Neural cell (in vitro differentiated cells): ENCODE data around the gene PTGER1. TPM values are rescaled to one million over a fixed set of nuclear protein-coding genes. Genes with fewer than 3 reads are reported as not detected.

Experiments used
- H2AFZ ChIP-seq: fragments of 200-600, 300-800 bp; sonication (generic), shearing (Covaris generic); 2 replicates; pipeline ENCODE4 v1.6.0; 2014; ENCODE audit warnings: low read depth, mild to moderate bottlenecking, antibody characterized with exemption, low read length, moderate library complexity
- H3F3A ChIP-seq: fragments of 200-600 bp; shearing (Covaris generic); 2 replicates; pipeline ENCODE4 v1.6.1; 2016; ENCODE audit warnings: mild to moderate bottlenecking, moderate library complexity, mixed read lengths, antibody characterized with exemption, low read length; ENCODE audit not compliant: insufficient read depth, poor library complexity, severe bottlenecking
- H3K27ac ChIP-seq: fragments of 200-600, 300-800 bp; sonication (generic), shearing (Covaris generic); 2 replicates; pipeline ENCODE4 v1.5.1; 2014; ENCODE audit warnings: mild to moderate bottlenecking, low read length, moderate library complexity
- H3K27me3 ChIP-seq: fragments of 300-800, 200-600 bp; sonication (generic), shearing (Covaris generic); 2 replicates; pipeline ENCODE4 v1.6.0; 2014; ENCODE audit warnings: mild to moderate bottlenecking, low read depth, low read length, moderate library complexity; ENCODE audit not compliant: insufficient read depth
- H3K36me3 ChIP-seq: fragments of 300-800, 200-600 bp; sonication (generic), shearing (Covaris generic); 2 replicates; pipeline ENCODE4 v1.5.1; 2014; ENCODE audit warnings: mild to moderate bottlenecking, antibody characterized with exemption, low read length, moderate library complexity; ENCODE audit not compliant: insufficient read depth
- H3K4me2 ChIP-seq: fragments of 300-800, 200-600 bp; sonication (generic), shearing (Covaris generic); 2 replicates; pipeline ENCODE4 v1.6.0; 2014; ENCODE audit warnings: mild to moderate bottlenecking, low read length
- H3K4me3 ChIP-seq: fragments of 300-800, 200-600 bp; sonication (generic), shearing (Covaris generic); 2 replicates; pipeline ENCODE4 v1.5.1; 2014; ENCODE audit warnings: mild to moderate bottlenecking, low read length, moderate library complexity
- H3K79me2 ChIP-seq: fragments of 200-600 bp; shearing (Covaris generic); replicated peaks from 2 replicates; pipeline ENCODE4 v1.6.0; 2014; ENCODE audit warnings: mild to moderate bottlenecking, low read length, moderate library complexity; ENCODE audit not compliant: insufficient read depth
- H3K9ac ChIP-seq: fragments of 300-800, 200-600 bp; sonication (generic), shearing (Covaris generic); 2 replicates; pipeline ENCODE4 v1.6.1; 2016; ENCODE audit warnings: mild to moderate bottlenecking, low read length, mixed read lengths
- H3K9me2 ChIP-seq: fragments of 200-600 bp; shearing (Covaris generic); 2 replicates; pipeline ENCODE4 v1.6.1; 2016; ENCODE audit warnings: mild to moderate bottlenecking, low read length, mixed read lengths; ENCODE audit not compliant: insufficient read depth
- H3K9me3 ChIP-seq: fragments of 200-600, 300-800 bp; sonication (generic), shearing (Covaris generic); 2 replicates; pipeline ENCODE4 v1.6.1; 2016; ENCODE audit warnings: mild to moderate bottlenecking, mixed run types, low read length, moderate library complexity, mixed read lengths
- H4K20me1 ChIP-seq: fragments of 200-600 bp; shearing (Covaris generic); 2 replicates; pipeline ENCODE4 v1.6.1; 2016; ENCODE audit warnings: mild to moderate bottlenecking, mixed run types; ENCODE audit not compliant: insufficient read depth
- EP300 ChIP-seq: fragments of 450-650 bp; conservative IDR thresholded peaks from 2 replicates; pipeline ENCODE4 v1.6.1; 2014; ENCODE audit warnings: antibody characterized with exemption, mild to moderate bottlenecking, moderate library complexity; ENCODE audit not compliant: poor library complexity, severe bottlenecking
- EZH2 ChIP-seq: fragments of 200-600, 300-800 bp; shearing (Covaris generic), sonication (generic); IDR thresholded peaks from 2 replicates; pipeline ENCODE4 v1.6.1; 2014; ENCODE audit warnings: antibody characterized with exemption, low read length, borderline replicate concordance, mild to moderate bottlenecking; ENCODE audit not compliant: insufficient read depth, poor library complexity, severe bottlenecking
- MXI1 ChIP-seq: fragments of 450-650 bp; conservative IDR thresholded peaks from 2 replicates; pipeline ENCODE4 v1.6.1; 2014; ENCODE audit warnings: antibody characterized with exemption, mild to moderate bottlenecking; ENCODE audit not compliant: poor library complexity, severe bottlenecking
- POLR2AphosphoS5 ChIP-seq: IDR thresholded peaks from 2 replicates; pipeline ENCODE4 v1.6.1; 2012
- RAD21 ChIP-seq: fragments of 450-650 bp; conservative IDR thresholded peaks from 2 replicates; pipeline ENCODE4 v1.6.1; 2014; ENCODE audit warnings: antibody characterized with exemption, mild to moderate bottlenecking, moderate library complexity
- SMC3 ChIP-seq: fragments of 450-650 bp; conservative IDR thresholded peaks from 2 replicates; pipeline ENCODE4 v1.6.1; 2014; ENCODE audit warnings: antibody characterized with exemption, mild to moderate bottlenecking, moderate library complexity; ENCODE audit not compliant: poor library complexity
- TAF1 ChIP-seq: IDR thresholded peaks from 2 replicates; pipeline ENCODE4 v1.6.1; 2012; ENCODE audit warnings: low read depth
- polyA plus RNA-seq: library from polyadenylated mRNA; depleted of rRNA; stranded (reverse); fragments of >200 nt; gene quantifications from 2 replicates; pipeline ENCODE4 v1.2.3, GENCODE V29; 2014
- TF ChIP-seq, protein P1 (sequence below): IDR thresholded peaks from 2 replicates; pipeline ENCODE4 v1.6.1; 2012; ENCODE audit warnings: borderline replicate concordance
- TF ChIP-seq, protein P2 (sequence below): fragments of 450-650 bp; IDR thresholded peaks from 2 replicates; pipeline ENCODE4 v1.5.1; 2014; ENCODE audit warnings: antibody characterized with exemption, mild to moderate bottlenecking, moderate library complexity; ENCODE audit not compliant: poor library complexity, severe bottlenecking

Gene PTGER1
- polyA plus RNA-seq, 1 donor from 2014 or later = not detected

DNA sequence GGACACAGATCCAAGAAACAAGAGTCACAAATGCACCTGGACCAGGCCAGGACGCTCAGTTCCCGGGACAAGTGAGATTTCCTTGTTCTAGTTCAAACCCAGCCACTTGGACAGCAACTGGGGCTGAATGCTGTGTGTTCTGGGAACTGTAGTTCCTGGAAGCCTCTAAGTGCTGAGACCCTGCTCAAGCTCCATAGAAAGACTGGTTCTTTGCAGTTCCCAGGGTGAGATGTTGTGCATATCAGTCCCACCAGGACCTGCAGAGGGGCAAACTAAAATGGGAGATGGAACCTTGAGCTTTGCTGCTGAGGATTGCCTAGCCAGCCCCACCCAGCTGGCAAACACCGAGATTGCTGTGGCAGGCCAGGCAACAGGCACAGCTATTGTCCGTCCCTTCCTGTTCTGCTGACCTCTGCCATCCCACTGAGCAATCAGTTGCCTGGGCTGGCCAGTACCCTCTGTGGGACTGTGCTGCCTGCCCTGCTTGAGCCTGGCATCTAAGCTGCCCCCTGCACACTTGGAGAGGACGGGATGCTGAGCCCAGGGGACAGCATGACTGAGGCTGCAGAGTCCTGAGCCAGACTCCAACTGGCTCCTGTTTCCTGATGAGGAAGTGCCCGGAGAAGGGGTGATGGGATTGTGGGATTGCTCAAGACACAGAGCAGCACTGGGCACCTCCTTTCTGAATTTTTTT, 22.2 kb upstream of the PTGER1 start:
- Histone ChIP-seq H3K9me2 (no peaks in the 10 kb centered on the region), H3F3A (no peaks in the 10 kb centered on the region), H3K4me2 (no peak overlapping the region), H3K9ac (peak overlapping the region; percentile 52), H3K27ac (no peak overlapping the region), H3K27me3 (no peaks in the 10 kb centered on the region), H2AFZ (peak overlapping the region; percentile 4), H4K20me1 (no peaks in the 10 kb centered on the region), H3K79me2 (peaks cover 16% of the 10 kb centered on the region), H3K4me3 (no peak overlapping the region), H3K9me3 (no peaks in the 10 kb centered on the region), H3K36me3 (no peaks in the 10 kb centered on the region)
- TF ChIP-seq, protein P1, sequence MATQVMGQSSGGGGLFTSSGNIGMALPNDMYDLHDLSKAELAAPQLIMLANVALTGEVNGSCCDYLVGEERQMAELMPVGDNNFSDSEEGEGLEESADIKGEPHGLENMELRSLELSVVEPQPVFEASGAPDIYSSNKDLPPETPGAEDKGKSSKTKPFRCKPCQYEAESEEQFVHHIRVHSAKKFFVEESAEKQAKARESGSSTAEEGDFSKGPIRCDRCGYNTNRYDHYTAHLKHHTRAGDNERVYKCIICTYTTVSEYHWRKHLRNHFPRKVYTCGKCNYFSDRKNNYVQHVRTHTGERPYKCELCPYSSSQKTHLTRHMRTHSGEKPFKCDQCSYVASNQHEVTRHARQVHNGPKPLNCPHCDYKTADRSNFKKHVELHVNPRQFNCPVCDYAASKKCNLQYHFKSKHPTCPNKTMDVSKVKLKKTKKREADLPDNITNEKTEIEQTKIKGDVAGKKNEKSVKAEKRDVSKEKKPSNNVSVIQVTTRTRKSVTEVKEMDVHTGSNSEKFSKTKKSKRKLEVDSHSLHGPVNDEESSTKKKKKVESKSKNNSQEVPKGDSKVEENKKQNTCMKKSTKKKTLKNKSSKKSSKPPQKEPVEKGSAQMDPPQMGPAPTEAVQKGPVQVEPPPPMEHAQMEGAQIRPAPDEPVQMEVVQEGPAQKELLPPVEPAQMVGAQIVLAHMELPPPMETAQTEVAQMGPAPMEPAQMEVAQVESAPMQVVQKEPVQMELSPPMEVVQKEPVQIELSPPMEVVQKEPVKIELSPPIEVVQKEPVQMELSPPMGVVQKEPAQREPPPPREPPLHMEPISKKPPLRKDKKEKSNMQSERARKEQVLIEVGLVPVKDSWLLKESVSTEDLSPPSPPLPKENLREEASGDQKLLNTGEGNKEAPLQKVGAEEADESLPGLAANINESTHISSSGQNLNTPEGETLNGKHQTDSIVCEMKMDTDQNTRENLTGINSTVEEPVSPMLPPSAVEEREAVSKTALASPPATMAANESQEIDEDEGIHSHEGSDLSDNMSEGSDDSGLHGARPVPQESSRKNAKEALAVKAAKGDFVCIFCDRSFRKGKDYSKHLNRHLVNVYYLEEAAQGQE = no peak
- TF ChIP-seq, protein P2, sequence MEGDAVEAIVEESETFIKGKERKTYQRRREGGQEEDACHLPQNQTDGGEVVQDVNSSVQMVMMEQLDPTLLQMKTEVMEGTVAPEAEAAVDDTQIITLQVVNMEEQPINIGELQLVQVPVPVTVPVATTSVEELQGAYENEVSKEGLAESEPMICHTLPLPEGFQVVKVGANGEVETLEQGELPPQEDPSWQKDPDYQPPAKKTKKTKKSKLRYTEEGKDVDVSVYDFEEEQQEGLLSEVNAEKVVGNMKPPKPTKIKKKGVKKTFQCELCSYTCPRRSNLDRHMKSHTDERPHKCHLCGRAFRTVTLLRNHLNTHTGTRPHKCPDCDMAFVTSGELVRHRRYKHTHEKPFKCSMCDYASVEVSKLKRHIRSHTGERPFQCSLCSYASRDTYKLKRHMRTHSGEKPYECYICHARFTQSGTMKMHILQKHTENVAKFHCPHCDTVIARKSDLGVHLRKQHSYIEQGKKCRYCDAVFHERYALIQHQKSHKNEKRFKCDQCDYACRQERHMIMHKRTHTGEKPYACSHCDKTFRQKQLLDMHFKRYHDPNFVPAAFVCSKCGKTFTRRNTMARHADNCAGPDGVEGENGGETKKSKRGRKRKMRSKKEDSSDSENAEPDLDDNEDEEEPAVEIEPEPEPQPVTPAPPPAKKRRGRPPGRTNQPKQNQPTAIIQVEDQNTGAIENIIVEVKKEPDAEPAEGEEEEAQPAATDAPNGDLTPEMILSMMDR = no peak
- TF ChIP-seq RAD21 (no peak), EP300 (no peak), MXI1 (no peak), TAF1 (no peak), SMC3 (no peak), EZH2 (no peak), POLR2AphosphoS5 (no peak)

DNA sequence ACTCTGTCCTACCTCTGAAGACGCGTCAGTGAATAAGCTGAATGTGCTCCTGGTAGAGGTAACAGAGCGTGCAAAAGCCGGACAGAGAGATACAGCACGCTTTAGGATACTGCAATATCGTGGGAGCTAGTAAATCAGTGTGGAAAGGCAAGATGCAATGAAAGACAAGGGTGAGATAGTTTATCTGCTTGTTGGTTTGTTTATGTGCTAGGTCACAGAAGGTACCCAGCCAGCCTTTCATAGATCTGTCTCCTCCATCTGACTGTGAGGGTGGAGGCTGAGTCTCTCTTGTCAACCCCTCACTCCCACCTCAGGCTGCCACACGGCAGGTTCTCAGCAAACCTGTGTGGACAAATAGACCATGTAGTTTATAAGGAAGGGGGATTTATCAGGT, 21.7 kb upstream of the PTGER1 start:
- H3K9me2 ChIP-seq = no peaks in the 10 kb centered on the region
- H2AFZ ChIP-seq = peak overlapping the region; percentile 34
- H3K27me3 ChIP-seq = no peaks in the 10 kb centered on the region
- peak overlapping the region; percentile 95 for H3K4me3 ChIP-seq
- H3K4me2 ChIP-seq = no peak overlapping the region
- H3K36me3 ChIP-seq = no peaks in the 10 kb centered on the region
- peak overlapping the region; percentile 52 for H3K27ac ChIP-seq
- no peaks in the 10 kb centered on the region for H4K20me1 ChIP-seq
- no peaks in the 10 kb centered on the region for H3F3A ChIP-seq
- H3K9ac ChIP-seq = peak overlapping the region; percentile 52
- TF ChIP-seq RAD21 = no peak
- TF ChIP-seq, protein P2 = no peak
- TF ChIP-seq EP300 = no peak
- TF ChIP-seq MXI1 = no peak
- TF ChIP-seq POLR2AphosphoS5 = no peak
- TF ChIP-seq TAF1 = no peak
- no peak for TF ChIP-seq SMC3
- TF ChIP-seq, protein P1 = no peak
- TF ChIP-seq EZH2 = no peak
- no peaks in the 10 kb centered on the region for H3K9me3 ChIP-seq
- peaks cover 16% of the 10 kb centered on the region for H3K79me2 ChIP-seq
